MM.1S (cell line): ENCODE results near the gene BMP2K.

Source experiments
- DNase-seq: peaks from one replicate; pipeline ENCODE4 v3.0.0-alpha.2; 2015
- H2AFZ ChIP-seq: fragments of 300-600 bp; sonication (generic); 2 replicates; pipeline ENCODE4 v1.6.0; 2016; ENCODE audit warnings: antibody characterized with exemption, low read length
- H3F3A ChIP-seq: fragments of 300-600 bp; sonication (generic); 2 replicates; pipeline ENCODE4 v1.6.1; 2016; ENCODE audit warnings: mild to moderate bottlenecking, antibody characterized with exemption, low read length, moderate library complexity, mixed read lengths; ENCODE audit not compliant: insufficient read depth
- H3K27ac ChIP-seq: fragments of 300-600 bp; sonication (generic); 2 replicates; pipeline ENCODE4 v1.5.1; 2016; ENCODE audit warnings: mild to moderate bottlenecking, low read length
- H3K27me3 ChIP-seq: fragments of 300-600 bp; sonication (generic); replicated peaks from 2 replicates; pipeline ENCODE4 v1.6.0; 2016; ENCODE audit warnings: low read length; ENCODE audit not compliant: insufficient read depth
- H3K36me3 ChIP-seq: fragments of 300-600 bp; sonication (generic); replicated peaks from 2 replicates; pipeline ENCODE4 v1.6.1; 2016; ENCODE audit warnings: mild to moderate bottlenecking, low read length, mixed read lengths; ENCODE audit not compliant: insufficient read depth
- H3K4me1 ChIP-seq: fragments of 300-600 bp; sonication (generic); 2 replicates; pipeline ENCODE4 v1.6.1; 2016; ENCODE audit warnings: low read length, mixed read lengths
- H3K4me2 ChIP-seq: fragments of 300-600 bp; sonication (generic); 2 replicates; pipeline ENCODE4 v1.6.0; 2016; ENCODE audit warnings: low read depth, low read length
- H3K4me3 ChIP-seq: fragments of 300-600 bp; sonication (generic); 2 replicates; pipeline ENCODE4 v1.5.1; 2016; ENCODE audit warnings: low read length, mixed read lengths
- H3K79me2 ChIP-seq: fragments of 300-600 bp; sonication (generic); 2 replicates; pipeline ENCODE4 v1.6.1; 2016; ENCODE audit warnings: mixed run types, low read length, mixed read lengths
- H3K9ac ChIP-seq: fragments of 300-600 bp; sonication (generic); 2 replicates; pipeline ENCODE4 v1.6.1; 2016; ENCODE audit warnings: low read length, mixed read lengths
- H3K9me2 ChIP-seq: fragments of 300-600 bp; sonication (generic); replicated peaks from 2 replicates; pipeline ENCODE4 v1.6.1; 2016; ENCODE audit warnings: mild to moderate bottlenecking, low read length, mixed read lengths; ENCODE audit not compliant: insufficient read depth
- H3K9me3 ChIP-seq: fragments of 300-600 bp; sonication (generic); replicated peaks from 2 replicates; pipeline ENCODE4 v1.6.1; 2016; ENCODE audit warnings: mild to moderate bottlenecking, low read length, mixed read lengths; ENCODE audit not compliant: insufficient read depth
- H4K20me1 ChIP-seq: fragments of 300-600 bp; sonication (generic); 2 replicates; pipeline ENCODE4 v1.6.1; 2016; ENCODE audit warnings: mild to moderate bottlenecking, low read length, moderate library complexity, mixed read lengths; ENCODE audit not compliant: insufficient read depth
- CTCF ChIP-seq: fragments of 300-600 bp; sonication (generic); IDR thresholded peaks from 2 replicates; pipeline ENCODE4 v1.5.1; 2016; ENCODE audit warnings: antibody characterized with exemption, low read length, mixed read lengths
- EZH2 ChIP-seq: fragments of 300-600 bp; sonication (generic); optimal IDR thresholded peaks from 2 replicates; pipeline ENCODE3; 2017; ENCODE audit warnings: low read depth, mild to moderate bottlenecking, antibody characterized with exemption, low read length, mixed read lengths
- EZH2phosphoT487 ChIP-seq: fragments of 300-600 bp; sonication (generic); IDR thresholded peaks from 2 replicates; pipeline ENCODE4 v1.6.1; 2018; ENCODE audit warnings: antibody characterized with exemption, low read length

The BMP2K gene

DNA sequence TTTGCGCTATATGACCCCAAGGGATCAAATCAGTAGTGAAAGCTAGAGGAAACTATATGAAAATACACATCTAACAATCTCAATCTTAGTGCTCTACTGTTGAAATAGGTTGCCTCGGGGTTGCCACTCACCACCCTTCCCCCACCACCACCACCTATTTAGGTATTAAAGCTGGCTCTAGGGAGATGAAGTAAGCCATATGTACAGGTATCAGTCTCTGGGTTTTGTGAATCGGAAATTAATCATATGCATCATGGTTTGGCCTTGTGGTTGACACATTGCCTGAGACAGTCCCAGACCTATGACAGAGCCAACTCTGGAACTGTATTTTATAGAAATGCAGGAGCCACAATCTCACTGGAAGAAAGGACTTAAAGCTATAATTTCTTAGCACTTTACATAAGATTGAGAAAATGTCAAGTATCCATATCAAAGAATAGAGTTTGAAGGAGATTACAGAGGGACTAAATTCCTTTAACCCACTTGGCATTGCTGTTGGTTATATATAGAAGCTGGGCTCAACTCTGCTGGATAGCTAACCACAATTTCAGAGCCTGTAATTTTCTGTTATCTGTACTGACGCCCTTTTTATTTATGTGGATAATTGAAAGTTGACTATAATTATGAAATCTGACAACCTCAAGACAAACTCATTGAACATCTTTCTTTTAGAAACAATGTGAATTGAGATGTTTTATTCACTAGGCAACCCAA lies 26.7 kb upstream of the BMP2K start:
- no peaks in the 10 kb centered on the region for H3K9me3 ChIP-seq
- H3K36me3 ChIP-seq: no peaks in the 10 kb centered on the region
- no peak overlapping the region for H3K4me3 ChIP-seq
- H3K4me2 ChIP-seq: peak overlapping the region; percentile 38
- no peaks in the 10 kb centered on the region for H3K27me3 ChIP-seq
- H2AFZ ChIP-seq: no peak overlapping the region
- H3K9me2 ChIP-seq: no peaks in the 10 kb centered on the region
- H4K20me1 ChIP-seq: no peaks in the 10 kb centered on the region
- H3K9ac ChIP-seq: no peak overlapping the region
- peaks cover 26% of the 10 kb centered on the region for H3K4me1 ChIP-seq
- TF ChIP-seq EZH2phosphoT487 (no peak), CTCF (no peak), EZH2 (no peak)
- peak overlapping the region; percentile 41; the same call in 1 of the 2 replicates for H3K27ac ChIP-seq
- H3K79me2 ChIP-seq: no peaks in the 10 kb centered on the region
- H3F3A ChIP-seq: 0 out of 2 replicates have a peak, but pooled peaks cover 5% of the 10 kb centered on the region
- no peak for DNase-seq

DNA sequence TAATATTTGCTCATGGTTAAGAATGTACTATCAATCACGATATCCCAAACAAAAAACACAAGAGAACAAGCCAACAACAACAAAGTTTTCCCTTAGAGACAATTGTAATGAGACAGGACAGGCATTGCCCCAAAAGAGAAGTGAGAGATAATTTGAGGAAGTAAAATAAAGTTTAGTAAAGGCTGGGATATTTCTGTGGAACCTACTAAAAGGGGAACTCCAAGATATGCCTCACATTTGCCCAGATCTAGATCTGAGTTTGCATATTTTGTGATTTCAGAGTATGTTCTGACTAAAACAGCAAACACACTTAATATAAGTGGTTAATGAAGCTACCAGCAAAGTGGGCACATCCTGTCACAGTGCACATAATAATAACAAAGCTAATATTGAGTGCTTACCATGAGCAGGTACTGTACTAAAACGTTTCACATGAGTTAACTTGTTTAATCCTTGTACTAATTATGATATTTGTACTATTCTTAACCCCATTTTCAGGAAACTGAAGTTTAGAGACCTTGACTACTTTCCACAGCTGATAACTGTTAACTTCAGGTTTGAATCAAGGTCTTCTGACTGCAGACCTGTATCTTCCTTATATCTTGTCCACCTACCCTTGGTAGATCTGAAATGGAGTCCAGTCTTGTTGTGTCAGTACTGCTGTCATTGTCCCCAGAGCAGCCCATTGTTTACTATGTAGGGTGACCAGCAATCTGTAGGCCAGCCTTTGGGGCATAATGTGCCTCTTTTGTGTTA lies 26.0 kb upstream of the BMP2K start:
- peak overlapping the region; percentile 41; the same call in 1 of the 2 replicates for H3K27ac ChIP-seq
- no peak overlapping the region for H3K9ac ChIP-seq
- TF ChIP-seq EZH2phosphoT487 (no peak), EZH2 (no peak), CTCF (no peak)

GRCh38 chr4:78753091-78753490 lies 23.1 kb upstream of the BMP2K start:
- Histone ChIP-seq H3K27me3 (no peaks in the 10 kb centered on the region), H3K9me3 (no peaks in the 10 kb centered on the region), H3K79me2 (no peaks in the 10 kb centered on the region), H3K9ac (no peak overlapping the region), H3K4me1 (peaks cover 26% of the 10 kb centered on the region), H4K20me1 (no peaks in the 10 kb centered on the region), H3K27ac (no peak overlapping the region), H3K4me3 (no peak overlapping the region), H3F3A (0 out of 2 replicates have a peak, but pooled peaks cover 5% of the 10 kb centered on the region), H3K9me2 (no peaks in the 10 kb centered on the region), H3K36me3 (no peaks in the 10 kb centered on the region), H3K4me2 (0 out of 2 replicates have a peak overlapping the region, but pooled peaks have one; percentile 11), H2AFZ (no peak overlapping the region)
- DNase-seq: peak; percentile 23
- TF ChIP-seq CTCF (no peak), EZH2 (no peak), EZH2phosphoT487 (no peak)

More for the DNA sequence above, 26.0 kb upstream of the BMP2K start:
- H3K4me1 ChIP-seq: peaks cover 26% of the 10 kb centered on the region
- H3K4me3 ChIP-seq: no peak overlapping the region
- H3K36me3 ChIP-seq: no peaks in the 10 kb centered on the region
- DNase-seq: no peak
- peak overlapping the region; percentile 38 for H3K4me2 ChIP-seq
- no peak overlapping the region for H2AFZ ChIP-seq
- H3K79me2 ChIP-seq: no peaks in the 10 kb centered on the region
- no peaks in the 10 kb centered on the region for H3K27me3 ChIP-seq
- H4K20me1 ChIP-seq: no peaks in the 10 kb centered on the region
- H3F3A ChIP-seq: 0 out of 2 replicates have a peak, but pooled peaks cover 5% of the 10 kb centered on the region
- H3K9me3 ChIP-seq: no peaks in the 10 kb centered on the region
- no peaks in the 10 kb centered on the region for H3K9me2 ChIP-seq
